Measurements from ENCODE around the gene ACTL6B.

The ACTL6B gene

GRCh38 chr7:100599911-100600729 lies 56.1 kb downstream of the ACTL6B start:
- no peak for DNase-seq

- no peak for DNase-seq
Measured at GRCh38 chr7:100598425-100598824, 57.8 kb downstream of the ACTL6B start.

GRCh38 chr7:100595188-100595587 lies 61.1 kb downstream of the ACTL6B start:
- DNase-seq, result no peak

All from NCI-H1694 treated with DMSO at 0.1 percent for 48 hours (cell line).